GM23338 (cell line): ENCODE results near the gene DLG5. TPM values are rescaled to one million over a fixed set of nuclear protein-coding genes. Genes with fewer than 3 reads are reported as not detected.

Experiments
- ATAC-seq: fragments of 200-7000 bp; cut with Tn5 transposase; 3 replicates; pipeline ENCODE4 v1.9.1; 2020
- DNase-seq: peaks from one replicate; pipeline ENCODE4 v3.0.0-alpha.2; 2015; ENCODE audit warnings: low spot score
- H2AFZ ChIP-seq: fragments of 200-600 bp; sonication (generic); 2 replicates; pipeline ENCODE4 v1.8.0; 2016; ENCODE audit warnings: antibody characterized with exemption, mild to moderate bottlenecking, moderate library complexity
- H3F3A ChIP-seq: fragments of 200-600 bp; sonication (generic); replicated peaks from 2 replicates; pipeline ENCODE4 v1.8.0; 2017; ENCODE audit warnings: antibody characterized with exemption, mixed run types, low read depth
- H3K27ac ChIP-seq: fragments of 200-600 bp; sonication (generic); 2 replicates; pipeline ENCODE4 v1.6.1; 2016; ENCODE audit warnings: low read depth
- H3K27me3 ChIP-seq: fragments of 200-600 bp; sonication (generic); 2 replicates; pipeline ENCODE4 v1.8.0; 2016; ENCODE audit warnings: mild to moderate bottlenecking, mixed run types, moderate library complexity; ENCODE audit not compliant: insufficient read depth
- H3K36me3 ChIP-seq: fragments of 200-600 bp; sonication (generic); 2 replicates; pipeline ENCODE4 v1.8.0; 2016; ENCODE audit warnings: mild to moderate bottlenecking; ENCODE audit not compliant: insufficient read depth
- H3K4me1 ChIP-seq: fragments of 200-600 bp; sonication (generic); 2 replicates; pipeline ENCODE4 v1.8.0; 2016; ENCODE audit warnings: mild to moderate bottlenecking, moderate library complexity; ENCODE audit not compliant: insufficient read depth
- H3K4me2 ChIP-seq: fragments of 200-600 bp; sonication (generic); 2 replicates; pipeline ENCODE4 v1.7.1; 2017; ENCODE audit warnings: mixed run types
- H3K4me3 ChIP-seq: fragments of 200-600 bp; sonication (generic); 2 replicates; pipeline ENCODE4 v1.6.1; 2016; ENCODE audit warnings: mixed run types
- H3K79me2 ChIP-seq: fragments of 200-600 bp; sonication (generic); replicated peaks from 2 replicates; pipeline ENCODE4 v1.8.0; 2017; ENCODE audit warnings: mild to moderate bottlenecking; ENCODE audit not compliant: insufficient read depth
- H3K9me2 ChIP-seq: fragments of 200-600 bp; sonication (generic); 2 replicates; pipeline ENCODE4 v1.8.0; 2017; ENCODE audit not compliant: insufficient read depth
- H4K20me1 ChIP-seq: fragments of 200-600 bp; sonication (generic); replicated peaks from 2 replicates; pipeline ENCODE4 v1.8.0; 2017; ENCODE audit warnings: mild to moderate bottlenecking; ENCODE audit not compliant: insufficient read depth
- H3K27ac Mint-ChIP-seq: 2 replicates; pipeline ENCODE4 v1.8.0; 2020; ENCODE audit warnings: inconsistent platforms, mild to moderate bottlenecking, moderate library complexity, mixed read lengths
- H3K27me3 Mint-ChIP-seq: 3 replicates; pipeline ENCODE4 v1.8.0; 2022; ENCODE audit warnings: low read depth, mild to moderate bottlenecking, moderate library complexity, mixed read lengths, inconsistent platforms; ENCODE audit not compliant: insufficient read depth, poor library complexity
- H3K36me3 Mint-ChIP-seq: 3 replicates; pipeline ENCODE4 v1.8.0; 2021; ENCODE audit warnings: low read depth, mild to moderate bottlenecking, inconsistent platforms, moderate library complexity, mixed read lengths
- H3K4me1 Mint-ChIP-seq: 3 replicates; pipeline ENCODE4 v1.8.0; 2020; ENCODE audit warnings: mild to moderate bottlenecking, inconsistent platforms, mixed read lengths
- H3K4me3 Mint-ChIP-seq: 3 replicates; pipeline ENCODE4 v1.8.0; 2021; ENCODE audit warnings: moderate library complexity, mild to moderate bottlenecking, inconsistent platforms, mixed read lengths
- H3K9me3 Mint-ChIP-seq: 3 replicates; pipeline ENCODE4 v1.8.0; 2020; ENCODE audit warnings: moderate library complexity, mild to moderate bottlenecking, inconsistent platforms, mixed read lengths
- CREB1 ChIP-seq: fragments of 250-450 bp; sonication (Bioruptor Pico); IDR thresholded peaks from 2 replicates; pipeline ENCODE4 v1.5.0; 2020; ENCODE audit warnings: low read depth, mild to moderate bottlenecking, moderate library complexity
- CTCF ChIP-seq, 2 experiments: fragments of 200-600 bp in 1 of 2; sonication (generic) in 1 of 2; conservative IDR thresholded peaks; 2 replicates each; pipeline versions ENCODE4 v1.5.1 to v1.6.1; 2016 to 2017; ENCODE audit warnings: antibody characterized with exemption in 2 of 2, low read depth in 2 of 2, mild to moderate bottlenecking in 2 of 2, moderate library complexity in 1 of 2
- EZH2 ChIP-seq: fragments of 200-600 bp; sonication (generic); IDR thresholded peaks from one replicate; pipeline ENCODE4 v1.8.0; 2017; ENCODE audit warnings: antibody characterized with exemption, mild to moderate bottlenecking, low read depth; ENCODE audit not compliant: unreplicated experiment
- EZH2phosphoT487 ChIP-seq: fragments of 200-600 bp; sonication (generic); IDR thresholded peaks from one replicate; pipeline ENCODE4 v1.8.1; 2018; ENCODE audit warnings: antibody characterized with exemption; ENCODE audit not compliant: unreplicated experiment
- JUNB ChIP-seq: IDR thresholded peaks from one replicate; pipeline ENCODE4 v1.6.1; 2016; ENCODE audit warnings: antibody characterized with exemption; ENCODE audit not compliant: unreplicated experiment
- NANOG ChIP-seq: IDR thresholded peaks from 2 replicates; pipeline ENCODE4 v1.6.1; 2016; ENCODE audit warnings: antibody characterized with exemption, borderline replicate concordance
- POLR2AphosphoS5 ChIP-seq: IDR thresholded peaks from 2 replicates; pipeline ENCODE4 v1.6.1; 2016; ENCODE audit warnings: antibody characterized with exemption, low read depth
- REST ChIP-seq: IDR thresholded peaks from one replicate; pipeline ENCODE4 v1.6.1; 2018; ENCODE audit warnings: antibody characterized with exemption; ENCODE audit not compliant: unreplicated experiment
- STAT1 ChIP-seq: IDR thresholded peaks from one replicate; pipeline ENCODE4 v1.6.1; 2016; ENCODE audit warnings: antibody characterized with exemption; ENCODE audit not compliant: unreplicated experiment
- ZNF114 ChIP-seq: fragments of 250-450 bp; sonication (Bioruptor Pico); IDR thresholded peaks from 2 replicates; pipeline ENCODE4 v1.5.0; 2020; ENCODE audit warnings: mild to moderate bottlenecking, moderate library complexity
- ZNF331 ChIP-seq: fragments of 250-450 bp; sonication (Bioruptor Pico); IDR thresholded peaks from 2 replicates; pipeline ENCODE4 v1.5.0; 2020; ENCODE audit warnings: low read depth, mild to moderate bottlenecking, moderate library complexity
- polyA plus RNA-seq: library from polyadenylated mRNA; unstranded; fragments of >200 nt; fragmentation: Nextera tagmentation; extraction: Ambion mirVana; gene quantifications from 2 replicates; pipeline ENCODE4 v1.2.1, GENCODE V29; 2016
- total RNA-seq: library from RNA; depleted of rRNA; stranded (reverse); fragments of >200 nt; shearing (Covaris generic); gene quantifications from 2 replicates; pipeline ENCODE4 v1.2.3, GENCODE V29; 2014
- TF ChIP-seq, protein P1 (sequence below): fragments of 250-450 bp; sonication (Bioruptor Pico); IDR thresholded peaks from 2 replicates; pipeline ENCODE4 v1.5.0; 2020; ENCODE audit warnings: mild to moderate bottlenecking, moderate library complexity
- TF ChIP-seq, protein P2 (sequence below): IDR thresholded peaks from 2 replicates; pipeline ENCODE4 v1.6.1; 2016; ENCODE audit warnings: antibody characterized with exemption

Gene DLG5
- total and polyA plus RNA-seq, 2 experiments from 2014 or later: 7.4 to 66.6 TPM

DNA sequence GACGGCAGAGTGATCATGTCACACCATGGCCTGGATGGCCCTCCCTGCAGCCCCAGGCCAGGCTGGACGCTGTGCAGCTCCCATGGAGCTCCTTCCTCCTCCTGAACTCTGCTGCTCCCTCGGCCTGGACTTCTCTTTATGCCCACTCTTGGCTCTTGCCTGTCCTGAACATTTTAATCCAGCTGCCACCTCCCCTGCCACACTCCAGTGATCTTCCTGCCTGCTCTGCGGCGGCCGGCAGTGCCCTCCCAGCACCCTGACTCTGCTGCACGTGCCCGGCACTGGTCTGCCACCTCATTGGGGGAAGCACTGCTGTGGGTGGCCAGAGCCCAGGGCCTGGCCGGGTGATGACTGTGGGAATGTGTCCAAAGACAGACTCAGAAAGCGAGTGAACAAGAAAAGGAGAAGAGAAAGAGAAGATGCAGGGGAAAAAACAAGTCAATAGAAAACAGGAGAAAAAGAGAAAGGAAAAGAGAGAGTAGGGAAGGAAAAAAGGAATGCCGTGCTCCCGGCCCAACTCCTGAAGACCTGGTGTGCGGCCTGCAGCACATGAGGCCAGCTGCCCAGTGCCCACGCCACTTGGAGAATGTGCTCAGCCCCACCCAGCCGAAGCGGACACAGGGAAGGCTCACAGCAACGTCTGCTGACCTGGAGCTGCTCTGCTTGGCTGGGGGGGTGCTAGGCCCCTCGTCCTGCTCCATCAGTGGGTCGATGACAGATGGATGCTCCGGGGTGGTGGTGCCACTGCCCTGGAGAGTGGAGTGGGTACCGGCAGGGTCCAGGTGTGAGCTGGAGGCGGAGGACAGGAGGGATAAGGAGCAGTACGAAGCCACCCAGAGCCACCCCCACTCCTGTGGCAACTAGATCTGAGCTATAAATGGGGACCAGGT is 115.9 kb downstream of the DLG5 start:
- Histone ChIP-seq H4K20me1 (peaks cover 6% of the 10 kb centered on the region; the same call in 1 of the 2 replicates), H3K36me3 (0 out of 2 replicates have a peak, but pooled peaks cover 6% of the 10 kb centered on the region), H3K27me3 (no peaks in the 10 kb centered on the region), H3K9me2 (no peaks in the 10 kb centered on the region), H3K4me2 (no peak overlapping the region), H2AFZ (no peak overlapping the region), H3K4me3 (no peak overlapping the region), H3F3A (no peaks in the 10 kb centered on the region), H3K79me2 (no peaks in the 10 kb centered on the region), H3K4me1 (no peaks in the 10 kb centered on the region), H3K27ac (no peak overlapping the region)
- Mint-ChIP-seq H3K4me3 (no peak overlapping the region; the same call in 2 of the 3 replicates), H3K4me1 (no peaks in the 10 kb centered on the region), H3K36me3 (peaks cover 56% of the 10 kb centered on the region), H3K27me3 (peaks cover 11% of the 10 kb centered on the region), H3K27ac (no peak overlapping the region), H3K9me3 (no peaks in the 10 kb centered on the region)
- TF ChIP-seq JUNB (no peak), ZNF331 (CRISPR knock-in tag) (no peak), NANOG (no peak), CTCF (conservative IDR thresholded peaks at IDR 0.05; ENCODE audit: low read depth in 2 of 2) (no peak), EZH2phosphoT487 (no peak), REST (no peak), CREB1 (CRISPR knock-in tag) (no peak), ZNF114 (CRISPR knock-in tag) (no peak), POLR2AphosphoS5 (no peak), STAT1 (no peak), EZH2 (no peak)
- TF ChIP-seq, protein P1, sequence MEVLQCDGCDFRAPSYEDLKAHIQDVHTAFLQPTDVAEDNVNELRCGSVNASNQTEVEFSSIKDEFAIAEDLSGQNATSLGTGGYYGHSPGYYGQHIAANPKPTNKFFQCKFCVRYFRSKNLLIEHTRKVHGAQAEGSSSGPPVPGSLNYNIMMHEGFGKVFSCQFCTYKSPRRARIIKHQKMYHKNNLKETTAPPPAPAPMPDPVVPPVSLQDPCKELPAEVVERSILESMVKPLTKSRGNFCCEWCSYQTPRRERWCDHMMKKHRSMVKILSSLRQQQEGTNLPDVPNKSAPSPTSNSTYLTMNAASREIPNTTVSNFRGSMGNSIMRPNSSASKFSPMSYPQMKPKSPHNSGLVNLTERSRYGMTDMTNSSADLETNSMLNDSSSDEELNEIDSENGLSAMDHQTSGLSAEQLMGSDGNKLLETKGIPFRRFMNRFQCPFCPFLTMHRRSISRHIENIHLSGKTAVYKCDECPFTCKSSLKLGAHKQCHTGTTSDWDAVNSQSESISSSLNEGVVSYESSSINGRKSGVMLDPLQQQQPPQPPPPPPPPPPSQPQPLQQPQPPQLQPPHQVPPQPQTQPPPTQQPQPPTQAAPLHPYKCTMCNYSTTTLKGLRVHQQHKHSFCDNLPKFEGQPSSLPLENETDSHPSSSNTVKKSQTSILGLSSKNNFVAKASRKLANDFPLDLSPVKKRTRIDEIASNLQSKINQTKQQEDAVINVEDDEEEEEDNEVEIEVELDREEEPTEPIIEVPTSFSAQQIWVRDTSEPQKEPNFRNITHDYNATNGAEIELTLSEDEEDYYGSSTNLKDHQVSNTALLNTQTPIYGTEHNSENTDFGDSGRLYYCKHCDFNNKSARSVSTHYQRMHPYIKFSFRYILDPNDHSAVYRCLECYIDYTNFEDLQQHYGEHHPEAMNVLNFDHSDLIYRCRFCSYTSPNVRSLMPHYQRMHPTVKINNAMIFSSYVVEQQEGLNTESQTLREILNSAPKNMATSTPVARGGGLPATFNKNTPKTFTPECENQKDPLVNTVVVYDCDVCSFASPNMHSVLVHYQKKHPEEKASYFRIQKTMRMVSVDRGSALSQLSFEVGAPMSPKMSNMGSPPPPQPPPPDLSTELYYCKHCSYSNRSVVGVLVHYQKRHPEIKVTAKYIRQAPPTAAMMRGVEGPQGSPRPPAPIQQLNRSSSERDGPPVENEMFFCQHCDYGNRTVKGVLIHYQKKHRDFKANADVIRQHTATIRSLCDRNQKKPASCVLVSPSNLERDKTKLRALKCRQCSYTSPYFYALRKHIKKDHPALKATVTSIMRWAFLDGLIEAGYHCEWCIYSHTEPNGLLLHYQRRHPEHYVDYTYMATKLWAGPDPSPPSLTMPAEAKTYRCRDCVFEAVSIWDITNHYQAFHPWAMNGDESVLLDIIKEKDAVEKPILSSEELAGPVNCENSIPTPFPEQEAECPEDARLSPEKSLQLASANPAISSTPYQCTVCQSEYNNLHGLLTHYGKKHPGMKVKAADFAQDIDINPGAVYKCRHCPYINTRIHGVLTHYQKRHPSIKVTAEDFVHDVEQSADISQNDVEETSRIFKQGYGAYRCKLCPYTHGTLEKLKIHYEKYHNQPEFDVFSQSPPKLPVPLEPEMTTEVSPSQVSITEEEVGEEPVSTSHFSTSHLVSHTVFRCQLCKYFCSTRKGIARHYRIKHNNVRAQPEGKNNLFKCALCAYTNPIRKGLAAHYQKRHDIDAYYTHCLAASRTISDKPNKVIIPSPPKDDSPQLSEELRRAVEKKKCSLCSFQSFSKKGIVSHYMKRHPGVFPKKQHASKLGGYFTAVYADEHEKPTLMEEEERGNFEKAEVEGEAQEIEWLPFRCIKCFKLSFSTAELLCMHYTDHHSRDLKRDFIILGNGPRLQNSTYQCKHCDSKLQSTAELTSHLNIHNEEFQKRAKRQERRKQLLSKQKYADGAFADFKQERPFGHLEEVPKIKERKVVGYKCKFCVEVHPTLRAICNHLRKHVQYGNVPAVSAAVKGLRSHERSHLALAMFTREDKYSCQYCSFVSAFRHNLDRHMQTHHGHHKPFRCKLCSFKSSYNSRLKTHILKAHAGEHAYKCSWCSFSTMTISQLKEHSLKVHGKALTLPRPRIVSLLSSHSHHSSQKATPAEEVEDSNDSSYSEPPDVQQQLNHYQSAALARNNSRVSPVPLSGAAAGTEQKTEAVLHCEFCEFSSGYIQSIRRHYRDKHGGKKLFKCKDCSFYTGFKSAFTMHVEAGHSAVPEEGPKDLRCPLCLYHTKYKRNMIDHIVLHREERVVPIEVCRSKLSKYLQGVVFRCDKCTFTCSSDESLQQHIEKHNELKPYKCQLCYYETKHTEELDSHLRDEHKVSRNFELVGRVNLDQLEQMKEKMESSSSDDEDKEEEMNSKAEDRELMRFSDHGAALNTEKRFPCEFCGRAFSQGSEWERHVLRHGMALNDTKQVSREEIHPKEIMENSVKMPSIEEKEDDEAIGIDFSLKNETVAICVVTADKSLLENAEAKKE (CRISPR knock-in tag): no peak
- TF ChIP-seq, protein P2, sequence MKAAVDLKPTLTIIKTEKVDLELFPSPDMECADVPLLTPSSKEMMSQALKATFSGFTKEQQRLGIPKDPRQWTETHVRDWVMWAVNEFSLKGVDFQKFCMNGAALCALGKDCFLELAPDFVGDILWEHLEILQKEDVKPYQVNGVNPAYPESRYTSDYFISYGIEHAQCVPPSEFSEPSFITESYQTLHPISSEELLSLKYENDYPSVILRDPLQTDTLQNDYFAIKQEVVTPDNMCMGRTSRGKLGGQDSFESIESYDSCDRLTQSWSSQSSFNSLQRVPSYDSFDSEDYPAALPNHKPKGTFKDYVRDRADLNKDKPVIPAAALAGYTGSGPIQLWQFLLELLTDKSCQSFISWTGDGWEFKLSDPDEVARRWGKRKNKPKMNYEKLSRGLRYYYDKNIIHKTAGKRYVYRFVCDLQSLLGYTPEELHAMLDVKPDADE: no peak
- ATAC-seq (no peak), DNase-seq (no peak)
